ENCODE results near the gene SLC35A4.
"Not testable (repeated sequence)": the region's sequence is repeated elsewhere in the genome, so short reads cannot be mapped to it uniquely, and the experiment has no call there.

SLC35A4 gene

DNA sequence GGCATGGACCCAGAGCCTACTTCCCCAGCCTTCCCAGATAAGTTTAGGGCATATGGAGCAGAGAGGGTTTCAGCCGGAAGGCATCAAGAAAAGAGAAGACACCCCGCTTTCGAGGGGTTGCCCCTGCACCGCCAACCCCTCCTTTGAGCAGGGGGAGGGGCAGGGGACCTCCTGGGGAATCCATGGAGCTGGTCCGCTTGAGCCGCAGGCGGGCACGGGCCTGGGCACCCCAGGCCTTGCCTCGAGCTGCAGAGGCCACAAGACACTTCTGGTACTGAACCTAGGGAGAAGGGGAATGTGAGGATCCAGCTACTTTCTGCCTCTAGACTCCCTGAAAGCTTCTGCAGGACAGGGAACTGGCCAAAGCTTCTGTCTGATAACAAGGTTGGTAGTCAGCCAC lies 6.1 kb upstream of the SLC35A4 start:
- DNase-seq: no peak

DNA sequence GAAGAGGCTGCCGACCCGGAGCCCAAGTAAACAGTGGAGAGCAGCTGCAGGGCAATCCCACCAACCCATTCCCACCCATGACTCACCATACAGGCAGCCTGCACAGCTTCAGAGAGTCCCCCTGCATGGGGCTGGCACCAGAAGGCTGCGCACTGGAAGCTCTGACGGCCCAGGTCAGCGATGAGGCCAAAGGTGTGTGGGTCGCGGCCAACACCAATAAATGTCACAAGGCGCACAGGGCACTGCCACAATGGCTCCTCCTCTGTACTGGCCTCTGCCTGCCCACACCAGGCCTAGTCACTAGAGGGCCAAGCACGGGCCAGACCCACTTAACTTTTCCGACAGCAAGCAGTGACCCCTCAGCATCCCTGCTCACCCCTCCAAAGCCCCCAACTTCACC lies 4.4 kb upstream of the SLC35A4 start:
- no peak for DNase-seq

DNA sequence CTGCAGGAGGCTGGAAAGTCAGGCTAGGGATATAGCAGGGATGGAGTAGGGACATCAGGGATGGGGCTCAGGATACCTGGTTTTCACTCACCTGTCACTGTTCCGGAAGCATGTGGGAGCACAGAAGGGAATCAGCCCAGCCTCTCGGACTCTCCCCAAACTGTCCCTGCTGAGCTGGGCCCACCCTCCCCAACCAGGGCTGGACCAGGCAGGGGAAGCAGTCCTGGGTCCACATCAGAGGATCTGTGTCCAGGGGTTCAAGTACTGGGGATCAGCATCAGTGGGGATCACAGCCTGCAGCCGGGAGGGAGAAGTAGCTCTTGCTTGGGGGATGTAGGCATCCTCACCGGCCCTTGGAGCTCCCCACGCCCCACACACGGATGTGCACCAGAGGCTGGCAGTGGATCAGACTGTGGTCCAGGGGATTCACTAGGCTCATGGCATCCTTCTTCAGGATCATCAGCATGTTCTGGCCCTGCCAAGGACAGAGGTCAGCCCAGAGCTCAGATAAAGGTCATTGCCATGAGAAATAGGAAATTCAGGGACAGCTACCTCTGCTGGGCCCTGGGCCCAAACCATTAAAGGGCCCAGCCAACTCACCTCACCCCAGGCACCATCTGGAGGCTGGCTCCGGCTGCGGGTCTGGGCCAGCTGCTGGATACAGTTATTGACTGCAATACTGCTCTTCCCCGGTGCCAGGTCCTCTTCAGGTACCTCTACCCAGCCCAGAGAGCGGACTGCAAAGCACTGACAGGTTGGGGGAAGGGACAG lies 2.7 kb upstream of the SLC35A4 start:
- DNase-seq: no peak

- DNase-seq: no peak
These were observed 1.0 kb upstream of the SLC35A4 start for GRCh38 chr5:140563596-140563995.

GRCh38 chr5:140565024-140565779 lies 574 bp downstream of the SLC35A4 start:
- no peak for DNase-seq

GRCh38 chr5:140565780-140566095 lies 1.1 kb downstream of the SLC35A4 start:
- no peak for DNase-seq

- no peak for DNase-seq
These were observed 2.0 kb downstream of the SLC35A4 start for GRCh38 chr5:140566665-140567064.

DNA sequence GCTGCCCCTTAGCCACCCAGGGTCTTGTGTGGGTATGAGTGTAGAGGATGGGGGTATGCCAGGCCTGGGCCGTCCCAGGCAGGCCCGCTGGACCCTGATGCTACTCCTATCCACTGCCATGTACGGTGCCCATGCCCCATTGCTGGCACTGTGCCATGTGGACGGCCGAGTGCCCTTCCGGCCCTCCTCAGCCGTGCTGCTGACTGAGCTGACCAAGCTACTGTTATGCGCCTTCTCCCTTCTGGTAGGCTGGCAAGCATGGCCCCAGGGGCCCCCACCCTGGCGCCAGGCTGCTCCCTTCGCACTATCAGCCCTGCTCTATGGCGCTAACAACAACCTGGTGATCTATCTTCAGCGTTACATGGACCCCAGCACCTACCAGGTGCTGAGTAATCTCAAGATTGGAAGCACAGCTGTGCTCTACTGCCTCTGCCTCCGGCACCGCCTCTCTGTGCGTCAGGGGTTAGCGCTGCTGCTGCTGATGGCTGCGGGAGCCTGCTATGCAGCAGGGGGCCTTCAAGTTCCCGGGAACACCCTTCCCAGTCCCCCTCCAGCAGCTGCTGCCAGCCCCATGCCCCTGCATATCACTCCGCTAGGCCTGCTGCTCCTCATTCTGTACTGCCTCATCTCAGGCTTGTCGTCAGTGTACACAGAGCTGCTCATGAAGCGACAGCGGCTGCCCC lies 2.6 kb downstream of the SLC35A4 start:
- no peak for DNase-seq

DNA sequence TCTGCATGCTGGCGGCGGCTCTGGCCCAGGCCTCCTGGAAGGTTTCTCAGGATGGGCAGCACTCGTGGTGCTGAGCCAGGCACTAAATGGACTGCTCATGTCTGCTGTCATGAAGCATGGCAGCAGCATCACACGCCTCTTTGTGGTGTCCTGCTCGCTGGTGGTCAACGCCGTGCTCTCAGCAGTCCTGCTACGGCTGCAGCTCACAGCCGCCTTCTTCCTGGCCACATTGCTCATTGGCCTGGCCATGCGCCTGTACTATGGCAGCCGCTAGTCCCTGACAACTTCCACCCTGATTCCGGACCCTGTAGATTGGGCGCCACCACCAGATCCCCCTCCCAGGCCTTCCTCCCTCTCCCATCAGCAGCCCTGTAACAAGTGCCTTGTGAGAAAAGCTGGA lies 3.2 kb downstream of the SLC35A4 start:
- DNase-seq: no peak

GRCh38 chr5:140568443-140569063 lies 3.9 kb downstream of the SLC35A4 start:
- DNase-seq: no peak

DNA sequence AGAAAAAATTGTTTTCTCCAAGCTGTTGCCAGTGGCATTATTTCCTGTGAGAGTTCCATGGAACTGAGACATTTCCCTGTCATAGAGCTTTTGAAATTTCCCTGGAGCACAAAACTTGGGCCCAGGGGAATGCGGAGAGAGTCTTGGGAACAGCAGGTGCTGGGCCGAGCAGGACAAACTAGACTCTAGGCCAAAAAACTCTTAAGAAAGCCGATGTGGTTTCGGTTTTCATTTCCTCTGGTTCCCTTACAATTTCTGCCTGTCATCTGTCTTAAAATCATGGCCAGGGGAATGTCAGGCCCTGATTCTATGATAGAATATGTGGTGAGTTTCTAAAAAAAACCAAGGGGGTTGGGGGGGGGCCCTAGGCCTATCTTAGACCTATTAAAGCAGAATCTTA lies 4.6 kb downstream of the SLC35A4 start:
- DNase-seq: no peak

DNA sequence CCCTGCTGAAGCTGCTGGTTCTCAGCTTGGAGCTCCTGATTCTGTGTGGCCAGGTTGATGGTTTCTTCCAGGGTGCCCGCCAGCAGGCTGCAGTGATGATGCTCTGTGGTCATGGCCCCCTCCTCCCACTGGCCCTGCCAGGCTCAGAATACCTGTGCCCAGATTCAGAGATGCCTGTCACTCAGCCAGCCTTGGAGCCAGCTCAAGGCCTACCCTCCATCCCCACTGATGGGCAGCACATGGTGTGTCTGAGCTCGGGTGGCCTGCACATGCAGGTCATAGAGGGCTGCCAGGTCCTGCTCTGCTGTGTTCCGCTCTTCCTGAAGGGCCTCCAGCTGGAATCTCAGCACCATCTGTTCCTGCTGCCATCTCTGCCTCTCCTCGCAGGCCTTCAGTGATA lies 5.4 kb downstream of the SLC35A4 start:
- no peak for DNase-seq

DNA sequence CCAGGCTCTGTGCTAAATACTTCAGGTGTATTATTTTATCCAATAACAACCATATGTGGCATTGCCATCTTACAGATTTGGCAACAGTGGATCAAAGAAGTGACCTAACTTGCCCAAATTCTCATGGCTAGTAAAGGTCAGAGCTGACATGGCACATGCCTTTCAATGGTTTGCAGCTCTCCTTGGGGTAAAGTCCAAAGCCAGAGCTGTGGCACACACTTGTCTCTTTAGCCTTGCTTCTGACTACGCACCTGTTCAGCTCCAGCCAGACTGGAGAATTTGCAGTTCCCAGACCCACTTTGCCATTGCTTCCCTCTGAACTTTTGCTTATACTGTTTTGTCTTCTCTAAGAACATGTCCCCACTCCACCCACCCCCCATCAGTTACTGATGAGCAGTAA lies 5.9 kb downstream of the SLC35A4 start:
- DNase-seq: no peak

DNA sequence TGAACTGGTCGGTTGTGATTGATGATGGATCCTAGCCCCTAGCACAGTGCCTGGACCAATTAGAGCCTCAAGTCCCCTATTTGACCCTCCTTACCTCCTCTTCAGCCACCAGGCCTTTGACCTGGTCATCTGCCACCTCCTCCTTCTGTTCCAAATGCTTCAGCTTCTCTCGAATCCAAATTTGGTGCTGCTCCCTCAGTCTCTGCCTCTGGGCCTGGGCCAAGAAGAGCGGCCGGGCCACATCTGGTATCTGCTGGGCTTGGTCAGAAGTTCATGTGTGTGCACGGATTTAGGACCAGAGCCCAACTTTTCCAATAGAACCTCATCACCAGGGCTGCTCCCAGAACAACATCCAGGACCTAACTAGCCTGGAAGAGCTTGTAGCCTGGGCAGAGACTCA lies 6.5 kb downstream of the SLC35A4 start:
- DNase-seq: no peak

DNA sequence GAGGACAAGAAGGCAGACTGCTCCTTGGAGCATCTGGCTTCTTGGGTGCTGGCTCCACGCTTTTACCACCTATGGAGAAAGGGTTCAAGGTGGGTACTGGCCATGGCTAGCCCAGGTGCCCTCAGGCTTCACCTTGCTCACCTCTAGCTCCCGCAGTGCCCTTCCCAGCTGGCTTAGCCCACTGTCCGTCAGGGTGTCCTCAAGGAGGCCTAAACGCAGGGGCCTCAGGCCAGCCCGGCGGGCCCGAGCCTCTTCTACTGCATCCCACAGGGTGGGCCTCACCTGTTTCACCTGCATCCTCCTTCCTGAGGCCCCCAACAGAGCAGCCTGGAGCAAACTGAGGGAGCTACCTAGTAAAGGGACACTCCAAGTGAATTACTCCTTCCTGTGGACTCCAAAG lies 9.1 kb downstream of the SLC35A4 start:
- no peak for DNase-seq

- DNase-seq: no peak
These were observed 9.5 kb downstream of the SLC35A4 start for GRCh38 chr5:140574165-140574564.

DNA sequence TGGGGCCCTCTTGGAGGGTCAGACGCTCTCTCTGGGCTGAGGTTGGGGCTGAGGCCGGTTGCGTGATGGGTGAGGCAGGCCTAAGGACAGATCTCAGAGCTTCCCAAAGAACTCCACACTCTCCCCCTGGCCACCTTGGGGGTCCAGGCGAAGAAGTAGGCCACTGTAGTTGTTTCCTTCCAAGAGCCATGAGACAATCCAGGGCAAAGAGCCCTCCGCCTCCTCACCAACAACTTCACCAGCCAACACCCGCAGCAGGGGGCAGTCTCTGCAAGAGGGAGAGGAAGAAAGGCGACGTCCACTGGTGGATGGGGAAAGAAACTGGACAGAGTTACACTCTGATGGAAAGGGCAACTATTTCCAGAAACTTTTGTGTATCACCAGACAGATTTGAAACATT lies 10.7 kb downstream of the SLC35A4 start:
- no peak for DNase-seq

GRCh38 chr5:140576776-140577201 lies 12.2 kb downstream of the SLC35A4 start:
- DNase-seq: no peak

DNA sequence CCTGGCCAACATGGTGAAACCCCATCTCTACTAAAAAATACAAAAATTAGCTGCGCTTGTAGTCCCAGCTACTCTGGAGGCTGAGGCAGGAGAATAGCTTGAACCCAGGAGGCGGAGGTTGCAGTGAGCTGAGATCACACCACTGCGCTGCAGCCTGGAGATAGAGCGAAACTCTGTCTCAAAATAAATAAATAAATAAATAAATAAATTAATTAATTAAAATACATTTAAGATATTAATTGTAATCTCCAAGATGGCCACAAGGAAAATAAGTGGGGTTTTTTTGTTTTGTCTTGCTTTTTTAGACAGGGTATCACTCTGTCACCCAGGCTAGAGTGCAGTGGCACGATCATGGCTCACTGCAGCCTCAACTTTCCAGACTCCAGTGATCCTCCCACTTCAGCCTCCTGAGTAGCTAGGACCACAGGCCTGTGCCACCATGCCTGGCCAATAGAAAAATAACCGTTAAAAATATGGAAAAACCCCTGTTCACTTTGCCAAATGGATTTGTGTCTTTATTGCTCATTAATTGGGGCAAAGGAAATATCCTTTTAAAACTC lies 14.6 kb downstream of the SLC35A4 start:
- not testable (repeated sequence) for DNase-seq

GRCh38 chr5:140587495-140587894 lies 22.9 kb downstream of the SLC35A4 start:
- DNase-seq: no peak

- no peak for DNase-seq
These were observed 23.9 kb downstream of the SLC35A4 start for GRCh38 chr5:140588311-140589070.

- no peak for DNase-seq
These were observed 26.2 kb downstream of the SLC35A4 start for GRCh38 chr5:140590861-140591260.

All from fibroblast of skin of abdomen (primary cell).